ENCODE results near the gene UBE2E2.

- TF ChIP-seq CTCF (IDR thresholded peaks at IDR 0.05 in 4 of 5, conservative IDR thresholded peaks at IDR 0.05 in 1 of 5) (no peak), POLR2A (IDR thresholded peaks at IDR 0.05) (no peak)
Measured at GRCh38 chr3:23474580-23475357, 271.6 kb downstream of the UBE2E2 start.

Measured in gastrocnemius medialis (tissue), 4 donors.